Measurements from ENCODE around the gene PHTF1.

The PHTF1 gene

GRCh38 chr1:113759333-113760101 lies at the start of gene PHTF1:
Gene PHTF1 (minus strand): TSS chr1:113759486. CDS start chr1:113758703, 783 bp downstream.
- in situ Hi-C loops (cut with MboI; ENCODE audit: low pct_unique_long_range_greater_than_20kb, low sequenced_read_pairs, unreplicated experiment) = no loop called here
- peak; percentile 83 for DNase-seq (ENCODE audit: low spot score)
- no peak for TF ChIP-seq CTCF (IDR thresholded peaks at IDR 0.05; ENCODE audit: extremely low read depth, insufficient read depth, missing control alignments)

GRCh38 chr1:113808450-113809195 lies 49.3 kb upstream of the PHTF1 start:
- no peak for DNase-seq (ENCODE audit: low spot score)
- no peak for TF ChIP-seq CTCF (IDR thresholded peaks at IDR 0.05; ENCODE audit: extremely low read depth, insufficient read depth, missing control alignments)
- in situ Hi-C loops (cut with MboI; ENCODE audit: low pct_unique_long_range_greater_than_20kb, low sequenced_read_pairs, unreplicated experiment) = no loop called here

GRCh38 chr1:113805639-113806038 lies 46.4 kb upstream of the PHTF1 start:
- in situ Hi-C loops (cut with MboI; ENCODE audit: low pct_unique_long_range_greater_than_20kb, low sequenced_read_pairs, unreplicated experiment) = no loop called here
- DNase-seq (ENCODE audit: low spot score) = no peak
- no peak for TF ChIP-seq CTCF (IDR thresholded peaks at IDR 0.05; ENCODE audit: extremely low read depth, insufficient read depth, missing control alignments)

- in situ Hi-C loops (cut with MboI; ENCODE audit: low pct_unique_long_range_greater_than_20kb, low sequenced_read_pairs, unreplicated experiment) = no loop called here
- no peak for TF ChIP-seq CTCF (IDR thresholded peaks at IDR 0.05; ENCODE audit: extremely low read depth, insufficient read depth, missing control alignments)
- no peak for DNase-seq (ENCODE audit: low spot score)
Measured at GRCh38 chr1:113805256-113805531, 45.9 kb upstream of the PHTF1 start.

- in situ Hi-C loops (cut with MboI; ENCODE audit: low pct_unique_long_range_greater_than_20kb, low sequenced_read_pairs, unreplicated experiment) = no loop called here
- no peak for DNase-seq (ENCODE audit: low spot score)
- TF ChIP-seq CTCF (IDR thresholded peaks at IDR 0.05; ENCODE audit: extremely low read depth, insufficient read depth, missing control alignments) = no peak
Measured at GRCh38 chr1:113804421-113805255, 45.4 kb upstream of the PHTF1 start.

GRCh38 chr1:113802367-113803007 lies 43.2 kb upstream of the PHTF1 start:
- no peak for DNase-seq (ENCODE audit: low spot score)
- no peak for TF ChIP-seq CTCF (IDR thresholded peaks at IDR 0.05; ENCODE audit: extremely low read depth, insufficient read depth, missing control alignments)
- in situ Hi-C loops (cut with MboI; ENCODE audit: low pct_unique_long_range_greater_than_20kb, low sequenced_read_pairs, unreplicated experiment) = no loop called here
